GM21528 (cell line): Measurements from ENCODE around the gene KRT12.

ENCODE experiments used
- ATAC-seq: cut with Tn5 transposase; IDR thresholded peaks from one replicate; pipeline ENCODE4 v1.9.1; 2021; ENCODE audit warnings: mild to moderate bottlenecking, moderate library complexity; ENCODE audit not compliant: unreplicated experiment, low FRiP score

KRT12 gene

GRCh38 chr17:40866838-40867237 is at the start of gene KRT12:
KRT12 (minus strand) TSS chr17:40867223; CDS start chr17:40867186, 37 bp downstream.
- no peak for ATAC-seq

GRCh38 chr17:40916366-40916765 is 49.3 kb upstream of the KRT12 start:
- no peak for ATAC-seq

GRCh38 chr17:40915721-40916256 is 48.8 kb upstream of the KRT12 start:
- no peak for ATAC-seq

DNA sequence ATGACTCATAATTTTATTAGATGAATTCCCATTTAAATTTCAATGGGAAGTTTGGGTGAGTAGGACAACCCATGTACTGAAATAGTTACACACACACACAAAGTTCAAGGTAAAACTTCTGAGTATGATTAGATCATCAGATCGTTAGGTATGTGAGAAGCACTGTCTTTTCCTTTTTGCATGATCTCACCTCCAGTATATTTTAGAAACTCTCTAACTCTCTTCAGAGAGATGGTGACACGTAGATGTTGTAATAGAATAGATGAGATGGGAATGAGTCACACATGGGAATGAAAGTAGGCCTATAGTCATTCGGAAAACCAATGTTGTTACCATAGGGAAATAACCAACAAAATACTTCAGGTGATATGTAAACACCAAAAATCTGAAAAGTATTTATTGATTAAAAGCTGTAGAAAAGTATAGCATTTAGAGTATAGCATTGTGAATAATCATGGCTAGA is 48.2 kb upstream of the KRT12 start:
- ATAC-seq, result no peak

GRCh38 chr17:40914075-40914855 is 47.2 kb upstream of the KRT12 start:
- no peak for ATAC-seq

GRCh38 chr17:40912486-40913210 is 45.6 kb upstream of the KRT12 start:
- ATAC-seq, result no peak

- ATAC-seq, result no peak
Measured at GRCh38 chr17:40910441-40910841, 43.4 kb upstream of the KRT12 start.

DNA sequence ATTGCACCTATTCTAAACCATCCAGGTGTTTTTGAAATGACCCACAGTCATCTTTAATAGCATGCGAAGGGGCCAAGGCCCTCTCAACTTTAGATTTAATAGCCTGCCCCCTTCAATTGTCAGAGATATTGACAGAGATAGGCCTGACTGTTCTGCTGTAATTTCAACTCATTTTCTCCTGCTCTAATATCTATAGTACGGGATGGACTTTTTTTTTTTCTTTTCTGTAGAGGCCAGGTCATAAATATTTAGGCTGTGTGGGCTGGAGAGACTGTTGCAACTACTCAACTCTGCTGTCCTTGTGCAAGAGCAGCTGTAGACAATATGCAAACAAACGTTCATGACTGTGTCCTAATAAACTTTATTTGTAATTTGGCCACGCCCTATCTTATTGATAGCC is 42.7 kb upstream of the KRT12 start:
- no peak for ATAC-seq

GRCh38 chr17:40909351-40909750 is 42.3 kb upstream of the KRT12 start:
- ATAC-seq, result no peak

GRCh38 chr17:40906613-40907012 is 39.6 kb upstream of the KRT12 start:
- no peak for ATAC-seq

DNA sequence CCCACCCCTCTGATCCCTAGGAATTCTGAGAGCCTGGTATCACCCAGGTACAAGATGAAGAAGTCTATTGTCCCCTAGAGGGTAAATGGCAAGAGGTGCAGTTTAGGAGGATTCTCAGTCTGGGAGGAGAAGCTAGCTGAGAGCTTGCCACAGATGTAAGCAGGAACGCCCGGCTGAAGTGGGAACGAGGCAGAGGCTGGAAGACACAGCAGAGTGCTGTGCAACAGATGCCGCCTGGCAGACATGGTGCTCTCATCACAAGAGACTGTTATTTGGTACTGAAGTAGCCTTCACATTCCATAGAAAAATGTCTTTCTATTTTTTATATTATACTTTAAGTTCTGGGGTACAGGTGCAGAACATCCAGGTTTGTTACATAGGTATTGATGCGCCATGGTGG is 38.3 kb upstream of the KRT12 start:
- no peak for ATAC-seq

- ATAC-seq, result no peak
Measured at GRCh38 chr17:40903129-40903847, 36.3 kb upstream of the KRT12 start.

- no peak for ATAC-seq
Measured at GRCh38 chr17:40902498-40902897, 35.5 kb upstream of the KRT12 start.

DNA sequence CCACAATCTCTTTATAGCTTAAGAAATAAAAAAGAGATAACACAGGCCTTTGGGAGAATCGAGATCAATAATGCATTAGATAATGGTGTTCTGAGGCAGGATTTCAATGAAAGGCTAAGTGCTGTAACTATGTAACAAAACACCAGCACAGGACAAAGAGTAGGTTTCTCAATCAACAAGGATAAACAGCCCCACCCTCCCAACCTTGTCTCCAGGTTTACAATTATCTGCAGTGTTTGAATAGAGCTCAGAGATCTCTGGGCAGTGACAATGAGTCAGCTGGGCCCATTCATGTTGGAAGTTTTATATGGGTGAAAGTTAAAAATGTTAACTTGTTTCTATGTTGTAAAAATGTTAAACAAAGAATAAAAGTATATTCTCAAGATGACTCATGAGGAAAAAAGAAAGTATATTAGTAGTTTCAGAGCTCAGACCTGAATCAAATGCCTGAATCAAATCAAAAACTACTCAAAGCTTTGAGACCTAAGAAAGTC is 35.0 kb upstream of the KRT12 start:
- no peak for ATAC-seq

DNA sequence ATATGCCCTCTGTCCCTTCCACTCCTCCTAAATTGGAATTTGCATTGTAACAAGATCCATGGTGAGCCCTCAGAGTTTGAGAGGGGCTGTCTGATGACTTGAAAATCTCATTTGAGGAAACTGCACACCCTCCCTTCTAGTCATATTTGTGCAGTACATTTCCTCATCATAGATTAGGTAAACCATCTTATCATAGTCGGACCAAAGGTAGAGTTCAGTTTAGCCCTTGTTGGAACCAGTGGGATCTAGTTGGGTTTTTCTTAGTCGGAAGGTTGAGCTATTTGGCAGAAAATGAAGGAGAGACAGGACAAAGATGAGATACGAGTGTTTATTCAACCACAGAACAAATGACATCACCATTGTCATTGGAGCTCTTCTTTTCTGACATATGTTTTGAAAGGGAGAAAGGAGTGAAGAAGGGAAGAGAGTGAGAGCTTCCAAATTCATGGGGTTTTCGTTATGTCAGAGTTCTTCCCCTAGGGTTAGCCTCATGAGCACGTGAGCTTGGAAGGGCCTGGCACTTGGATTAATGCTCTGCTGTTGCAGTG is 33.9 kb upstream of the KRT12 start:
- ATAC-seq, result no peak

- no peak for ATAC-seq
Measured at GRCh38 chr17:40896916-40897455, 30.0 kb upstream of the KRT12 start.

DNA sequence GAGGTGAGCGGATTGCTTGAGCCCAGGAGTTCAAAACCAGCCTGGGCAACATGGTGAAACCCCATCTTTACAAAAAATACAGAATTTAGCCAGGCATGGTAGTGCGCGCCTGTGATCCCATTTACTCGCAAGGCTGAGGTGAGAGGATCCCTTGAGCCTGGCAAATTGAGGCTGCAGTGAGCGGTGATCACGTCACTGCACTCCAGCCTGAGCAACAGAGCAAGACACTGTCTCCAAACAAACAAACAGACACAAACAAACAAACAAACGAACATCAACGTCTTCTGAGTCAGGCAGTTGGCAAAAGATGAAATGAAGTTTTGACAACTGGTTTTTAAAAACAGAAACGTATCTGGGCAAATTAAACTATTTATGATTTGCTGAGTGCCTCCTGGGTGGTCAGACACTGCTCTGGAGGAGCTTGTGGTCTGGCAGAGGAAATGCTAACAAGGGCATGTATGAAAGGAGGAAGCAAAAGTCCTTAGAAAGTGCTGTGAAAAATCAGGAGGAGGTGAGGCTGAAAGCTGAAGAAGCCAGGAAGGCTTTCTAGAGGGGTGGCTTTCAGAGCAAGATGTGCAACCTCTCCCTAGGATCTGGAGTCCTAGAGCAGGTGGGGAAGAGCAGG is 28.2 kb upstream of the KRT12 start:
- no peak for ATAC-seq

- ATAC-seq, result no peak
Measured at GRCh38 chr17:40888196-40888720, 21.2 kb upstream of the KRT12 start.

DNA sequence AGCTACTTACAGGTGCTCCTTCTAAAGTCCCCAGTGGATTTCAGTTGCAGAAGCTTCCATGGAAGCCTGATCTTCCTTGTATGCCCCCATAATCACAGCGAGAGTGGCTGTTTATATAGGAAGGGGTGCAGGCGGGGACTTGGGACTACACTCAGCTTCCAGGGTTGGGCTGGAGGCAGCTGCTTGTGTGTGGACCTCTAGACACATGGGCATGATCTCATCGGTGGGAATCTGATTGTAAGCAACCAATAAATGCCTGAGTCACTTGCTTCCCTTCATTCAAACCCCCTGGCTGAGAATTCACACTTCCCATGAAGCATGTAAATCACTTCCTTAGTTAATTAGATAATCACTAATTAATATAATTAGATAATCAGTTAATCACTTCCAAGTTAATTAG is 19.1 kb upstream of the KRT12 start:
- ATAC-seq, result no peak
